H1 (cell line): ENCODE measurements around the gene MATK. TPM values are rescaled to one million over a fixed set of nuclear protein-coding genes. Genes with fewer than 3 reads are reported as not detected.

ENCODE experiments used
- CTCF ChIA-PET: fragments of 300-600 bp; sonication (Branson Sonifier 250); formaldehyde crosslinking; loops from one replicate; lab custom pipeline; 2021; ENCODE audit not compliant: partially characterized antibody; lab: Charles Lee
- POLR2A ChIA-PET: fragments of 300-600 bp; sonication (Branson Sonifier 250); formaldehyde crosslinking; loops from one replicate; lab custom pipeline; 2021; ENCODE audit warnings: inconsistent platforms; ENCODE audit not compliant: partially characterized antibody; lab: Charles Lee
- DNase-seq, 2 experiments: peaks; one replicate each; pipeline versions ENCODE4 v3.0.0 to v3.0.0-alpha.2; 2010 to 2022; ENCODE audit warnings: low spot score in 2 of 2, low read depth in 1 of 2, mixed read lengths in 1 of 2
- FAIRE-seq: peaks from 2 replicates; lab custom pipeline; 2011; peaks lifted over from hg19 to GRCh38; lab: Jason Lieb, UNC
- H2AFZ ChIP-seq: 2 replicates; pipeline ENCODE4 v1.8.1; 2012; ENCODE audit warnings: low read length, inconsistent platforms
- H2AK5ac ChIP-seq: 2 replicates; pipeline ENCODE4 v1.6.1; 2013; ENCODE audit warnings: low read depth, low read length
- H2BK120ac ChIP-seq: replicated peaks from 2 replicates; pipeline ENCODE3; 2013; ENCODE audit warnings: low read depth, low read length, inconsistent platforms
- H2BK12ac ChIP-seq: 2 replicates; pipeline ENCODE4 v1.6.1; 2013; ENCODE audit warnings: low read depth, low read length
- H2BK15ac ChIP-seq: 2 replicates; pipeline ENCODE4 v1.6.1; 2013; ENCODE audit warnings: low read length
- H2BK20ac ChIP-seq: 2 replicates; pipeline ENCODE4 v1.6.1; 2013; ENCODE audit warnings: low read length
- H2BK5ac ChIP-seq: 2 replicates; pipeline ENCODE4 v1.6.1; 2013; ENCODE audit warnings: low read depth, low read length
- H3K14ac ChIP-seq: 2 replicates; pipeline ENCODE4 v1.6.1; 2013; ENCODE audit warnings: inconsistent platforms; ENCODE audit not compliant: insufficient read length
- H3K18ac ChIP-seq: 2 replicates; pipeline ENCODE4 v1.6.1; 2013; ENCODE audit warnings: low read length; ENCODE audit errors: extremely low read depth
- H3K23ac ChIP-seq: 2 replicates; pipeline ENCODE4 v1.6.1; 2013; ENCODE audit warnings: inconsistent platforms; ENCODE audit not compliant: insufficient read length
- H3K23me2 ChIP-seq: 2 replicates; pipeline ENCODE4 v1.6.1; 2013; ENCODE audit warnings: low read depth, low read length
- H3K27ac ChIP-seq: 2 replicates; pipeline ENCODE4 v1.6.1; 2011; ENCODE audit warnings: low read depth, low read length, inconsistent platforms
- H3K27me3 ChIP-seq, 4 experiments: replicated peaks in 1 of 4; 1 replicate in 1 of 4; 2 replicates in 3 of 4; pipeline versions ENCODE4 v1.6.1 to v1.8.1; 2011 to 2013; ENCODE audit warnings: low read length in 3 of 4, mild to moderate bottlenecking in 3 of 4, inconsistent platforms in 2 of 4, mixed read lengths in 2 of 4, moderate library complexity in 1 of 4; ENCODE audit not compliant: control insufficient read depth in 3 of 4, insufficient read depth in 3 of 4; ENCODE audit errors: extremely low read depth in 1 of 4
- H3K36me3 ChIP-seq, 4 experiments: 2 replicates each; pipeline versions ENCODE4 v1.6.1 to v1.8.1; 2011 to 2013; ENCODE audit warnings: mild to moderate bottlenecking in 4 of 4, low read length in 3 of 4, moderate library complexity in 2 of 4, control low read depth in 1 of 4, inconsistent platforms in 1 of 4; ENCODE audit not compliant: insufficient read depth in 4 of 4, control insufficient read depth in 2 of 4
- H3K4ac ChIP-seq: replicated peaks from 2 replicates; pipeline ENCODE3; 2013; ENCODE audit warnings: low read length, low read depth, mixed read lengths, inconsistent platforms; ENCODE audit not compliant: insufficient read length
- H3K4me1 ChIP-seq, 4 experiments: replicated peaks in 1 of 4; 1 replicate in 1 of 4; 2 replicates in 3 of 4; pipeline versions ENCODE4 v1.6.1 to v1.8.1; 2011 to 2013; ENCODE audit warnings: low read length in 3 of 4, inconsistent platforms in 2 of 4, mixed read lengths in 1 of 4; ENCODE audit not compliant: insufficient read depth in 4 of 4, control insufficient read depth in 3 of 4
- H3K4me2 ChIP-seq, 2 experiments: 2 replicates each; pipeline versions ENCODE4 v1.6.1 to v1.8.1; 2011 to 2013; ENCODE audit warnings: low read depth in 2 of 2, low read length in 2 of 2, control low read depth in 1 of 2, inconsistent platforms in 1 of 2, mild to moderate bottlenecking in 1 of 2; ENCODE audit not compliant: insufficient read depth in 1 of 2
- H3K4me3 ChIP-seq, 4 experiments: fragments of 200-600, 300-600 bp in 1 of 4; sonication (generic), shearing (Covaris generic), sonication (Bioruptor Twin) in 1 of 4; 2 replicates each; pipeline versions ENCODE4 v1.5.1 to v1.8.1; 2011 to 2016; ENCODE audit warnings: low read length in 4 of 4, low read depth in 3 of 4, control low read depth in 2 of 4, inconsistent platforms in 2 of 4, mild to moderate bottlenecking in 2 of 4, mixed read lengths in 1 of 4, moderate library complexity in 1 of 4; ENCODE audit not compliant: insufficient read depth in 2 of 4; ENCODE audit errors: extremely low read depth in 1 of 4
- H3K56ac ChIP-seq: replicated peaks from 2 replicates; pipeline ENCODE3; 2013; ENCODE audit warnings: low read depth, mild to moderate bottlenecking, mixed read lengths, low read length, inconsistent platforms; ENCODE audit not compliant: insufficient read length
- H3K79me1 ChIP-seq: 2 replicates; pipeline ENCODE4 v1.6.1; 2013; ENCODE audit warnings: low read depth, low read length, control low read depth
- H3K79me2 ChIP-seq, 2 experiments: 2 replicates each; pipeline versions ENCODE4 v1.6.1 to v1.8.1; 2012 to 2013; ENCODE audit warnings: low read length in 2 of 2, mild to moderate bottlenecking in 2 of 2, inconsistent platforms in 1 of 2; ENCODE audit not compliant: insufficient read depth in 2 of 2, control insufficient read depth in 1 of 2
- H3K9ac ChIP-seq, 4 experiments: replicated peaks in 1 of 4; 1 replicate in 1 of 4; 2 replicates in 3 of 4; pipeline versions ENCODE4 v1.6.1 to v1.8.1; 2011 to 2013; ENCODE audit warnings: low read depth in 3 of 4, low read length in 3 of 4, control low read depth in 2 of 4, mild to moderate bottlenecking in 2 of 4, moderate library complexity in 2 of 4, inconsistent platforms in 1 of 4; ENCODE audit errors: extremely low read depth in 1 of 4
- H3K9me3 ChIP-seq, 2 experiments: 2 replicates each; pipeline versions ENCODE4 v1.6.1 to v1.8.1; 2012 to 2013; ENCODE audit warnings: mild to moderate bottlenecking in 2 of 2, moderate library complexity in 2 of 2, control low read depth in 1 of 2, inconsistent platforms in 1 of 2, low read depth in 1 of 2, low read length in 1 of 2, mixed read lengths in 1 of 2; ENCODE audit not compliant: insufficient read depth in 2 of 2
- H4K20me1 ChIP-seq, 2 experiments: replicated peaks in 1 of 2; 2 replicates each; pipeline versions ENCODE3 to v1.8.1; 2011 to 2013; ENCODE audit warnings: inconsistent platforms in 2 of 2, low read length in 2 of 2, mild to moderate bottlenecking in 1 of 2; ENCODE audit not compliant: insufficient read depth in 2 of 2, control insufficient read depth in 1 of 2
- H4K5ac ChIP-seq: 2 replicates; pipeline ENCODE4 v1.6.1; 2013; ENCODE audit warnings: low read length, low read depth, mixed read lengths, inconsistent platforms; ENCODE audit not compliant: insufficient read length
- H4K8ac ChIP-seq: 2 replicates; pipeline ENCODE4 v1.8.0; 2013; ENCODE audit warnings: mild to moderate bottlenecking, moderate library complexity, low read length, inconsistent platforms; ENCODE audit not compliant: insufficient read depth; ENCODE audit errors: extremely low read depth
- H4K91ac ChIP-seq: replicated peaks from 2 replicates; pipeline ENCODE3; 2013; ENCODE audit warnings: low read length, mixed read lengths, inconsistent platforms; ENCODE audit not compliant: insufficient read length
- ASH2L ChIP-seq: fragments of 200-600, 300-600 bp; sonication (generic); IDR thresholded peaks from one replicate; pipeline ENCODE4 v1.7.1; 2017; ENCODE audit warnings: low read length
- CHD1 ChIP-seq: IDR thresholded peaks from 2 replicates; pipeline ENCODE4 v1.6.1; 2012; ENCODE audit warnings: low read depth, low read length, improper control_type of control experiment
- CHD2 ChIP-seq: IDR thresholded peaks from 2 replicates; pipeline ENCODE4 v1.6.1; 2012; ENCODE audit warnings: low read length, improper control_type of control experiment
- GABPA ChIP-seq: IDR thresholded peaks from 2 replicates; pipeline ENCODE4 v1.6.1; 2011; ENCODE audit warnings: mild to moderate bottlenecking, low read length, moderate library complexity, borderline replicate concordance; ENCODE audit not compliant: insufficient read depth
- NANOG ChIP-seq: IDR thresholded peaks from 2 replicates; pipeline ENCODE4 v1.6.1; 2011; ENCODE audit warnings: low read length, low read depth, mild to moderate bottlenecking, inconsistent platforms; ENCODE audit not compliant: insufficient read depth, poor library complexity, severe bottlenecking
- NRF1 ChIP-seq: IDR thresholded peaks from 2 replicates; pipeline ENCODE4 v1.6.1; 2011; ENCODE audit warnings: mild to moderate bottlenecking, low read depth, low read length, improper control_type of control experiment
- PHF8 ChIP-seq: fragments of 200-600 bp; sonication (generic); conservative IDR thresholded peaks from 2 replicates; pipeline ENCODE4 v1.7.1; 2012; ENCODE audit warnings: low read depth, mild to moderate bottlenecking, inconsistent platforms, low read length, moderate library complexity
- RXRA ChIP-seq: IDR thresholded peaks from 2 replicates; pipeline ENCODE4 v1.6.1; 2011; ENCODE audit warnings: low read depth, mild to moderate bottlenecking, low read length, moderate library complexity; ENCODE audit not compliant: insufficient read depth
- SIN3A ChIP-seq, 2 experiments: IDR thresholded peaks in 1 of 2; conservative IDR thresholded peaks in 1 of 2; 2 replicates each; pipeline ENCODE4 v1.6.1; 2011 to 2012; ENCODE audit warnings: low read length in 2 of 2, improper control_type of control experiment in 1 of 2, low read depth in 1 of 2, mild to moderate bottlenecking in 1 of 2
- TBP ChIP-seq: IDR thresholded peaks from 2 replicates; pipeline ENCODE4 v1.6.1; 2011; ENCODE audit warnings: low read depth, low read length, improper control_type of control experiment
- USF2 ChIP-seq: IDR thresholded peaks from 2 replicates; pipeline ENCODE4 v1.6.1; 2011; ENCODE audit warnings: low read length, improper control_type of control experiment
- ZNF274 ChIP-seq: IDR thresholded peaks from 2 replicates; pipeline ENCODE4 v1.7.0; 2012; ENCODE audit warnings: low read length, borderline replicate concordance; ENCODE audit errors: extremely low read depth
- WGBS, 2 experiments: shearing (Covaris generic) in 1 of 2; methylation state at CpG; one replicate each; pipeline versions ENCODE4 v1.1.6 to v1.1.7; 2013 to 2015; ENCODE audit warnings: low lambda C conversion rate in 2 of 2, mixed read lengths in 2 of 2, inconsistent platforms in 1 of 2, low coverage in 1 of 2, missing lambda C conversion rate in 1 of 2; ENCODE audit not compliant: insufficient replicate concordance in 2 of 2, insufficient coverage in 1 of 2, insufficient read length in 1 of 2; ENCODE audit errors: extremely low coverage in 1 of 2, missing lambda C conversion rate in 1 of 2; 5-methylcytosine and 5-hydroxymethylcytosine counted together
- polyA plus RNA-seq, 7 experiments: library from polyadenylated mRNA; depleted of rRNA in 3 of 7; stranded (reverse) in 5 of 7; unstranded in 2 of 7; fragments of >200 nt in 5 of 7; fragments of 200-250 nt in 2 of 7; gene quantifications; 1 replicate in 5 of 7; 2 replicates in 1 of 7; 4 replicates in 1 of 7; pipeline versions ENCODE4 v1.2.1 to v1.2.3, GENCODE V29; 2011 to 2013; ENCODE audit warnings: missing spikeins in 2 of 7, mixed read lengths in 2 of 7
- total RNA-seq: library from RNA; stranded (reverse); fragmentation: NEBNext Ultra II Directional; extraction: Animal tissue kit (Norgen Biotek cat#: 25700); gene quantifications from 2 replicates; pipeline ENCODE4 v1.2.1, GENCODE V29; 2021

The MATK gene
- total and polyA plus RNA-seq, 2 of the 8 experiments (the other 6 are each of a cell fraction or from before 2014, with no cell fraction given) = 20.5 to 21.4 TPM

GRCh38 chr19:3781603-3782002 lies 4.6 kb downstream of the MATK start:
- Histone ChIP-seq H2BK5ac (no peak overlapping the region), H4K20me1 (peaks cover 0 to under 1% of the 10 kb centered on the region in 2 experiments), H2BK12ac (no peak overlapping the region), H3K79me1 (no peaks in the 10 kb centered on the region), H3K23me2 (peaks cover 10% of the 10 kb centered on the region; the same call in 1 of the 2 replicates), H3K23ac (no peak overlapping the region), H4K8ac (no peak overlapping the region), H2AK5ac (no peak overlapping the region), H3K18ac (no peak overlapping the region), H4K5ac (no peak overlapping the region), H3K14ac (no peak overlapping the region), H2AFZ (no peak overlapping the region), H3K79me2 (no peaks in the 10 kb centered on the region), H2BK20ac (no peak overlapping the region), H4K91ac (no peak overlapping the region), H3K4ac (no peak overlapping the region), H3K4me3 (no peak overlapping the region), H2BK120ac (no peak overlapping the region), H2BK15ac (no peak overlapping the region), H3K36me3 (peaks cover 0 to 14% (median 3%) of the 10 kb centered on the region in 4 experiments; a peak in 2 of 8 replicates), H3K9me3 (peaks cover 17 to 22% of the 10 kb centered on the region in 2 experiments), H3K9ac (no peak overlapping the region), H3K56ac (no peak overlapping the region), H3K27ac (no peak overlapping the region), H3K4me1 (peaks cover 0 to 9% (median 1%) of the 10 kb centered on the region in 4 experiments; a peak in 3 of 7 replicates), H3K4me2 (no peak overlapping the region), H3K27me3 (peaks cover 0 to 17% (median 7%) of the 10 kb centered on the region in 4 experiments; a peak in 6 of 7 replicates)
- DNase-seq (no peak), FAIRE-seq (no peak)
- WGBS, 2 experiments = 89% methylated on average over 2 of the region's 2 CpGs; no CpG with 5 or more reads in 1 of the 2 experiments
- POLR2A ChIA-PET = interaction anchor here (1.4 kb wide), 1 partner anchor 19 kb away, joined by 4 read pairs; the partner anchor contains the start of genes APBA3 and MRPL54
- CTCF ChIA-PET = interaction anchor here (0.9 to 1.1 kb wide), 2 partner anchors 9 to 45 kb away, joined by 3 read pairs; no protein-coding TSS in a partner anchor
- TF ChIP-seq CHD2 (no peak), USF2 (no peak), NRF1 (no peak), NANOG (no peak), CHD1 (no peak), ASH2L (no peak), ZNF274 (no peak), GABPA (no peak), RXRA (no peak), PHF8 (no peak), SIN3A (conservative IDR thresholded peaks at IDR 0.05 in 1 of 2, IDR thresholded peaks at IDR 0.05 in 1 of 2; ENCODE audit: low read depth in 1 of 2, low read length in 2 of 2) (no peak), TBP (no peak)
